Measurements from ENCODE around the gene ANKLE2. TPM values are rescaled to one million over a fixed set of nuclear protein-coding genes. Genes with fewer than 3 reads are reported as not detected.

Gene ANKLE2
- total RNA-seq, 1 donor from 2014 or later: 54.2 TPM

GRCh38 chr12:132717531-132718387 is 43.9 kb downstream of the ANKLE2 start:
- no peak for DNase-seq (ENCODE audit: low spot score in 2 of 2)
- peaks cover 32 to 59% of the 10 kb centered on the region in 2 donors for H3K36me3 ChIP-seq
- no peaks in the 10 kb centered on the region for H3K4me1 ChIP-seq
- no peaks in the 10 kb centered on the region for H3K9me3 ChIP-seq
- no peak overlapping the region for H3K4me3 ChIP-seq
- H3K27ac ChIP-seq: no peak overlapping the region
- no peaks in the 10 kb centered on the region for H3K27me3 ChIP-seq
- intact Hi-C loops (cut with DNase I): no loop called here
- TF ChIP-seq CTCF (IDR thresholded peaks at IDR 0.05): no peak

GRCh38 chr12:132717011-132717410 is 44.6 kb downstream of the ANKLE2 start:
- H3K4me1 ChIP-seq: peaks cover 0 to 3% of the 10 kb centered on the region in 2 donors
- DNase-seq (ENCODE audit: low spot score in 2 of 2): no peak
- peaks cover 32 to 55% of the 10 kb centered on the region in 2 donors for H3K36me3 ChIP-seq
- no peak overlapping the region for H3K27ac ChIP-seq
- H3K9me3 ChIP-seq: no peaks in the 10 kb centered on the region
- intact Hi-C loops (cut with DNase I): no loop called here
- no peaks in the 10 kb centered on the region for H3K27me3 ChIP-seq
- no peak for TF ChIP-seq CTCF (IDR thresholded peaks at IDR 0.05)
- no peak overlapping the region for H3K4me3 ChIP-seq

- Histone ChIP-seq H3K9me3 (no peaks in the 10 kb centered on the region), H3K27me3 (no peaks in the 10 kb centered on the region), H3K4me3 (no peak overlapping the region), H3K4me1 (peaks cover 0 to 9% of the 10 kb centered on the region in 2 donors), H3K27ac (no peak overlapping the region), H3K36me3 (peaks cover 30 to 48% of the 10 kb centered on the region in 2 donors)
- no peak for TF ChIP-seq CTCF (IDR thresholded peaks at IDR 0.05)
- DNase-seq (ENCODE audit: low spot score in 2 of 2): no peak
- intact Hi-C loops (cut with DNase I): no loop called here
Observed at GRCh38 chr12:132716356-132716755, 45.3 kb downstream of the ANKLE2 start.

GRCh38 chr12:132715874-132716273 is 45.8 kb downstream of the ANKLE2 start:
- intact Hi-C loops (cut with DNase I): no loop called here
- TF ChIP-seq CTCF (IDR thresholded peaks at IDR 0.05): no peak
- peaks cover 0 to 10% of the 10 kb centered on the region in 2 donors for H3K4me1 ChIP-seq
- DNase-seq (ENCODE audit: low spot score in 2 of 2): no peak
- H3K36me3 ChIP-seq: peaks cover 26 to 44% of the 10 kb centered on the region in 2 donors
- H3K4me3 ChIP-seq: no peak overlapping the region
- H3K9me3 ChIP-seq: no peaks in the 10 kb centered on the region
- no peak overlapping the region for H3K27ac ChIP-seq
- no peaks in the 10 kb centered on the region for H3K27me3 ChIP-seq

GRCh38 chr12:132713123-132713522 is 48.5 kb downstream of the ANKLE2 start:
- H3K4me1 ChIP-seq: peaks cover 0 to 14% of the 10 kb centered on the region in 2 donors
- intact Hi-C loops (cut with DNase I): no loop called here
- TF ChIP-seq CTCF (IDR thresholded peaks at IDR 0.05): no peak
- peaks cover 13 to 22% of the 10 kb centered on the region in 2 donors for H3K36me3 ChIP-seq
- H3K27ac ChIP-seq: no peak overlapping the region
- H3K9me3 ChIP-seq: no peaks in the 10 kb centered on the region
- DNase-seq (ENCODE audit: low spot score in 2 of 2): no peak
- H3K27me3 ChIP-seq: no peaks in the 10 kb centered on the region
- H3K4me3 ChIP-seq: no peak overlapping the region

All from ascending aorta (tissue), 2 donors.